LNCaP clone FGC (cell line): ENCODE results near the gene GON4L.
"Not testable (repeated sequence)": the region's sequence is repeated elsewhere in the genome, so short reads cannot be mapped to it uniquely, and the experiment has no call there.

ENCODE experiments used
- DNase-seq: peaks from one replicate; pipeline ENCODE4 v3.0.0-alpha.2; 2011; ENCODE audit warnings: low read depth
- H3K4me3 ChIP-seq: 2 replicates; pipeline ENCODE4 v1.5.1; 2011; ENCODE audit warnings: mild to moderate bottlenecking, low read depth, low read length, control low read depth
- CTCF ChIP-seq: IDR thresholded peaks from 2 replicates; pipeline ENCODE4 v1.5.1; 2012; ENCODE audit warnings: mild to moderate bottlenecking; ENCODE audit not compliant: control insufficient read depth, insufficient read depth; ENCODE audit errors: extremely low read depth

GON4L gene

GRCh38 chr1:155703216-155703615 lies 153.8 kb downstream of the GON4L start:
- DNase-seq: no peak

GRCh38 chr1:155701675-155702074 lies 155.3 kb downstream of the GON4L start:
- not testable (repeated sequence) for DNase-seq, H3K4me3 ChIP-seq

More at GRCh38 chr1:155703216-155703615, 153.8 kb downstream of the GON4L start:
- TF ChIP-seq CTCF: no peak
- no peak overlapping the region for H3K4me3 ChIP-seq
